ENCODE results near the gene USP11. TPM values are rescaled to one million over a fixed set of nuclear protein-coding genes. Genes with fewer than 3 reads are reported as not detected.

Gene USP11
- total and polyA plus RNA-seq, 2 donors (not counting 1 experiment from before 2014, with no cell fraction given) = 63.4 to 136 TPM

- no peak overlapping the region for H3K4me3 Mint-ChIP-seq
- no peak overlapping the region for H2AFZ ChIP-seq (ENCODE audit: insufficient read depth, low read depth, low read length, poor library complexity, severe bottlenecking)
- no peaks in the 10 kb centered on the region for H3K79me2 ChIP-seq (ENCODE audit: control insufficient read depth, insufficient read depth, low read length)
- intact Hi-C loops (cut with micrococcal nuclease) = no loop called here
- POLR2A ChIA-PET = no interaction called here
- CTCF ChIA-PET = interaction anchor here (0.6 kb wide), 1 partner anchor 28 kb away, joined by 3 read pairs; no protein-coding TSS in a partner anchor
- H3K27ac ChIP-seq (ENCODE audit: low read length in 2 of 2) = no peak overlapping the region
- H3K9ac ChIP-seq (ENCODE audit: low read length) = no peak overlapping the region
- no peak overlapping the region for H3K27ac Mint-ChIP-seq
- no CpG with 5 or more reads among the region's 2 CpGs for WGBS (ENCODE audit: insufficient coverage)
- H3K9me3 ChIP-seq (ENCODE audit: control extremely low read depth in 1 of 3, control insufficient read depth in 2 of 3, insufficient read depth in 1 of 3, low read length in 2 of 3) = no peaks in the 10 kb centered on the region
- no peaks in the 10 kb centered on the region for H3K9me3 Mint-ChIP-seq (ENCODE audit: insufficient read depth)
- DNase-seq (no peak), ATAC-seq (ENCODE audit: low read depth) (no peak)
- H4K20me1 ChIP-seq (ENCODE audit: control insufficient read depth, insufficient read depth, low read length, poor library complexity, severe bottlenecking) = no peaks in the 10 kb centered on the region
- H3K27me3 Mint-ChIP-seq = no peaks in the 10 kb centered on the region
- TF ChIP-seq EZH2 (IDR thresholded peaks at IDR 0.05; ENCODE audit: borderline replicate concordance, insufficient read depth, low read depth, low read length, poor library complexity, severe bottlenecking) = no peak
- no peak for TF ChIP-seq CTCF (IDR thresholded peaks at IDR 0.05)
- no peaks in the 10 kb centered on the region for H3K4me1 Mint-ChIP-seq
- no peaks in the 10 kb centered on the region for H3K27me3 ChIP-seq (replicated peaks in 1 of 4; ENCODE audit: control extremely low read depth in 1 of 4, control insufficient read depth in 3 of 4, insufficient read depth in 4 of 4, low read length in 3 of 4)
- H3K36me3 ChIP-seq (replicated peaks in 1 of 2; ENCODE audit: control extremely low read depth in 1 of 2, control insufficient read depth in 1 of 2, extremely low read depth in 1 of 2, insufficient read depth in 2 of 2, low read length in 1 of 2) = no peaks in the 10 kb centered on the region
- no peaks in the 10 kb centered on the region for H3K4me1 ChIP-seq (ENCODE audit: control insufficient read depth in 2 of 2, insufficient read depth in 2 of 2, low read length in 2 of 2)
- H3K4me3 ChIP-seq (ENCODE audit: control extremely low read depth in 1 of 5, extremely low read depth in 1 of 5, insufficient read depth in 1 of 5, low read depth in 2 of 5, low read length in 4 of 5) = no peak overlapping the region
- H3K4me2 ChIP-seq (replicated peaks; ENCODE audit: low read depth, low read length, poor library complexity, severe bottlenecking) = no peak overlapping the region
Measured at GRCh38 chrX:47272013-47272408, 39.2 kb downstream of the USP11 start.

- DNase-seq = no peak
- H3K79me2 ChIP-seq (ENCODE audit: control insufficient read depth, insufficient read depth, low read length) = no peaks in the 10 kb centered on the region
- H3K9me3 Mint-ChIP-seq (ENCODE audit: insufficient read depth) = no peaks in the 10 kb centered on the region
- H3K4me3 ChIP-seq (ENCODE audit: control extremely low read depth in 1 of 5, extremely low read depth in 1 of 5, insufficient read depth in 1 of 5, low read depth in 2 of 5, low read length in 4 of 5) = no peak overlapping the region
- no peak overlapping the region for H2AFZ ChIP-seq (ENCODE audit: insufficient read depth, low read depth, low read length, poor library complexity, severe bottlenecking)
- CTCF ChIA-PET = no interaction called here
- no peaks in the 10 kb centered on the region for H3K9me3 ChIP-seq (ENCODE audit: control extremely low read depth in 1 of 3, control insufficient read depth in 2 of 3, insufficient read depth in 1 of 3, low read length in 2 of 3)
- H3K27me3 Mint-ChIP-seq = no peaks in the 10 kb centered on the region
- no peak overlapping the region for H3K9ac ChIP-seq (ENCODE audit: low read length)
- no peaks in the 10 kb centered on the region for H3K4me1 ChIP-seq (ENCODE audit: control insufficient read depth in 2 of 2, insufficient read depth in 2 of 2, low read length in 2 of 2)
- no peak overlapping the region for H3K27ac ChIP-seq (ENCODE audit: low read length in 2 of 2)
- 64% methylated on average over 4 of the region's 7 CpGs for WGBS (ENCODE audit: insufficient coverage)
- no peaks in the 10 kb centered on the region for H3K4me1 Mint-ChIP-seq
- H3K36me3 ChIP-seq (replicated peaks in 1 of 2; ENCODE audit: control extremely low read depth in 1 of 2, control insufficient read depth in 1 of 2, extremely low read depth in 1 of 2, insufficient read depth in 2 of 2, low read length in 1 of 2) = no peaks in the 10 kb centered on the region
- no peak for TF ChIP-seq CTCF (IDR thresholded peaks at IDR 0.05)
- intact Hi-C loops (cut with micrococcal nuclease) = no loop called here
- no peaks in the 10 kb centered on the region for H3K27me3 ChIP-seq (replicated peaks in 1 of 4; ENCODE audit: control extremely low read depth in 1 of 4, control insufficient read depth in 3 of 4, insufficient read depth in 4 of 4, low read length in 3 of 4)
- POLR2A ChIA-PET = no interaction called here
- no peak overlapping the region for H3K4me2 ChIP-seq (replicated peaks; ENCODE audit: low read depth, low read length, poor library complexity, severe bottlenecking)
- no peaks in the 10 kb centered on the region for H4K20me1 ChIP-seq (ENCODE audit: control insufficient read depth, insufficient read depth, low read length, poor library complexity, severe bottlenecking)
- ATAC-seq (ENCODE audit: low read depth) = no peak
- no peak overlapping the region for H3K4me3 Mint-ChIP-seq
- no peak overlapping the region for H3K27ac Mint-ChIP-seq
Measured at GRCh38 chrX:47273011-47273730, 40.4 kb downstream of the USP11 start.

Data from B cell (primary cell).